H9 (cell line): ENCODE data around the gene LECT2. TPM values are rescaled to one million over a fixed set of nuclear protein-coding genes. Genes with fewer than 3 reads are reported as not detected.

Source experiments
- DNase-seq: peaks from one replicate; pipeline ENCODE4 v3.0.0-alpha.2; 2017
- H2AFZ ChIP-seq: one replicate; pipeline ENCODE4 v1.6.1; 2013; ENCODE audit warnings: mild to moderate bottlenecking, low read length, control low read depth, moderate library complexity
- H2AK5ac ChIP-seq: 2 replicates; pipeline ENCODE4 v1.6.1; 2013; ENCODE audit warnings: low read length, control low read depth, mixed read lengths; ENCODE audit not compliant: insufficient read length
- H2BK120ac ChIP-seq: one replicate; pipeline ENCODE4 v1.6.1; 2013; ENCODE audit warnings: low read depth, mild to moderate bottlenecking, low read length, control low read depth, inconsistent platforms; ENCODE audit not compliant: poor library complexity, severe bottlenecking
- H2BK12ac ChIP-seq: 2 replicates; pipeline ENCODE4 v1.6.1; 2013; ENCODE audit warnings: low read length, control low read depth, mixed read lengths, low read depth; ENCODE audit not compliant: insufficient read length
- H2BK15ac ChIP-seq: 2 replicates; pipeline ENCODE4 v1.6.1; 2013; ENCODE audit warnings: low read depth, low read length, control low read depth
- H2BK20ac ChIP-seq: one replicate; pipeline ENCODE4 v1.6.1; 2013; ENCODE audit warnings: low read depth, mild to moderate bottlenecking, low read length, control low read depth, inconsistent platforms; ENCODE audit not compliant: poor library complexity, severe bottlenecking
- H2BK5ac ChIP-seq: 2 replicates; pipeline ENCODE4 v1.6.1; 2013; ENCODE audit warnings: low read length, control low read depth, mixed read lengths; ENCODE audit not compliant: insufficient read length
- H3K14ac ChIP-seq: 2 replicates; pipeline ENCODE4 v1.6.1; 2013; ENCODE audit warnings: low read length, control low read depth; ENCODE audit not compliant: insufficient read depth
- H3K18ac ChIP-seq: 2 replicates; pipeline ENCODE4 v1.6.1; 2013; ENCODE audit warnings: low read depth, mild to moderate bottlenecking, mixed read lengths, low read length, control low read depth; ENCODE audit not compliant: insufficient read length
- H3K23ac ChIP-seq: 2 replicates; pipeline ENCODE4 v1.6.1; 2013; ENCODE audit warnings: low read length, control low read depth, mixed read lengths, low read depth; ENCODE audit not compliant: insufficient read length
- H3K23me2 ChIP-seq: 2 replicates; pipeline ENCODE4 v1.6.1; 2013; ENCODE audit warnings: low read depth, mild to moderate bottlenecking, mixed read lengths, low read length, control low read depth; ENCODE audit not compliant: insufficient read length, poor library complexity, severe bottlenecking
- H3K27ac ChIP-seq: 2 replicates; pipeline ENCODE4 v1.5.1; 2013; ENCODE audit warnings: low read length, control low read depth, mixed read lengths, low read depth; ENCODE audit not compliant: insufficient read length
- H3K27me3 ChIP-seq: 2 replicates; pipeline ENCODE4 v1.6.1; 2013; ENCODE audit warnings: low read length, control low read depth, inconsistent platforms; ENCODE audit not compliant: insufficient read depth
- H3K4ac ChIP-seq: 2 replicates; pipeline ENCODE4 v1.6.1; 2013; ENCODE audit warnings: low read depth, mild to moderate bottlenecking, control low read depth, inconsistent platforms, low read length, moderate library complexity
- H3K4me1 ChIP-seq: 2 replicates; pipeline ENCODE4 v1.6.1; 2013; ENCODE audit warnings: low read length, control low read depth, inconsistent platforms; ENCODE audit not compliant: insufficient read depth
- H3K4me2 ChIP-seq: 2 replicates; pipeline ENCODE4 v1.6.1; 2013; ENCODE audit warnings: low read length, control low read depth, mixed read lengths; ENCODE audit not compliant: insufficient read length, insufficient read depth
- H3K56ac ChIP-seq: 2 replicates; pipeline ENCODE4 v1.6.1; 2013; ENCODE audit warnings: low read depth, mild to moderate bottlenecking, mixed read lengths, low read length, control low read depth; ENCODE audit not compliant: insufficient read length
- H3K79me1 ChIP-seq: 2 replicates; pipeline ENCODE4 v1.6.1; 2013; ENCODE audit warnings: low read depth, mild to moderate bottlenecking, moderate library complexity, low read length, control low read depth, inconsistent platforms; ENCODE audit not compliant: insufficient read depth, poor library complexity, severe bottlenecking
- H3K79me2 ChIP-seq: 2 replicates; pipeline ENCODE4 v1.6.1; 2013; ENCODE audit warnings: low read length, control low read depth, inconsistent platforms; ENCODE audit not compliant: insufficient read depth
- H3K9ac ChIP-seq: 2 replicates; pipeline ENCODE4 v1.6.1; 2013; ENCODE audit warnings: low read length, control low read depth, mixed read lengths; ENCODE audit not compliant: insufficient read length; ENCODE audit errors: extremely low read depth
- H3K9me3 ChIP-seq: one replicate; pipeline ENCODE4 v1.6.1; 2013; ENCODE audit warnings: low read depth, low read length, inconsistent platforms; ENCODE audit not compliant: control insufficient read depth
- H3T11ph ChIP-seq: one replicate; pipeline ENCODE4 v1.6.1; 2013; ENCODE audit warnings: mild to moderate bottlenecking, low read length, control low read depth, inconsistent platforms
- H4K20me1 ChIP-seq: one replicate; pipeline ENCODE4 v1.6.1; 2013; ENCODE audit not compliant: control insufficient read depth, insufficient read length, insufficient read depth
- H4K5ac ChIP-seq: 2 replicates; pipeline ENCODE4 v1.6.1; 2013; ENCODE audit warnings: low read depth, mild to moderate bottlenecking, mixed read lengths, low read length, control low read depth; ENCODE audit not compliant: insufficient read length
- H4K8ac ChIP-seq: replicated peaks from 2 replicates; pipeline ENCODE4 v1.6.1; 2013; ENCODE audit warnings: low read length, control low read depth, mixed read lengths, low read depth; ENCODE audit not compliant: insufficient read length
- H4K91ac ChIP-seq: 2 replicates; pipeline ENCODE4 v1.6.1; 2013; ENCODE audit warnings: low read depth, mild to moderate bottlenecking, moderate library complexity, mixed read lengths, low read length, control low read depth; ENCODE audit not compliant: insufficient read length
- H3K27ac Mint-ChIP-seq, 3 experiments: 2 replicates in 2 of 3; 3 replicates in 1 of 3; pipeline ENCODE4 v1.8.0; 2020 to 2021; ENCODE audit warnings: mixed read lengths in 3 of 3, mild to moderate bottlenecking in 1 of 3, moderate library complexity in 1 of 3
- H3K27me3 Mint-ChIP-seq: 2 replicates; pipeline ENCODE4 v1.8.0; 2021; ENCODE audit warnings: low read depth, mild to moderate bottlenecking, moderate library complexity, mixed read lengths
- H3K36me3 Mint-ChIP-seq, 3 experiments: 2 replicates in 2 of 3; 3 replicates in 1 of 3; pipeline ENCODE4 v1.8.0; 2020 to 2021; ENCODE audit warnings: low read depth in 3 of 3, mixed read lengths in 3 of 3; ENCODE audit not compliant: insufficient read depth in 1 of 3
- H3K4me1 Mint-ChIP-seq, 2 experiments: 2 replicates each; pipeline ENCODE4 v1.8.0; 2020; ENCODE audit warnings: mixed read lengths in 2 of 2
- H3K4me3 Mint-ChIP-seq, 2 experiments: 2 replicates in 1 of 2; 3 replicates in 1 of 2; pipeline ENCODE4 v1.8.0; 2020 to 2021; ENCODE audit warnings: mild to moderate bottlenecking in 2 of 2, mixed read lengths in 2 of 2, moderate library complexity in 1 of 2
- H3K9me3 Mint-ChIP-seq, 2 experiments: 2 replicates in 1 of 2; 3 replicates in 1 of 2; pipeline ENCODE4 v1.8.0; 2020; ENCODE audit warnings: mild to moderate bottlenecking in 2 of 2, mixed read lengths in 2 of 2, moderate library complexity in 1 of 2
- WGBS: extraction: QIAGEN DNeasy Blood & Tissue Kit; methylation state at CpG from one replicate; pipeline ENCODE4 v1.1.7; 2013; ENCODE audit warnings: missing lambda C conversion rate, low lambda C conversion rate, mixed read lengths; ENCODE audit not compliant: insufficient read length; ENCODE audit errors: extremely low coverage; 5-methylcytosine and 5-hydroxymethylcytosine counted together
- total RNA-seq: library from RNA; stranded (reverse); gene quantifications from 2 replicates; pipeline ENCODE4 v1.2.1, GENCODE V29; 2021
- TF ChIP-seq, protein P1 (sequence below): fragments of 200-600 bp; sonication (generic); conservative IDR thresholded peaks from 3 replicates; pipeline ENCODE4 v1.8.0; 2021; ENCODE audit warnings: antibody characterized with exemption, mild to moderate bottlenecking

LECT2 gene
- total RNA-seq, 1 experiment from 2014 or later: not detected

DNA sequence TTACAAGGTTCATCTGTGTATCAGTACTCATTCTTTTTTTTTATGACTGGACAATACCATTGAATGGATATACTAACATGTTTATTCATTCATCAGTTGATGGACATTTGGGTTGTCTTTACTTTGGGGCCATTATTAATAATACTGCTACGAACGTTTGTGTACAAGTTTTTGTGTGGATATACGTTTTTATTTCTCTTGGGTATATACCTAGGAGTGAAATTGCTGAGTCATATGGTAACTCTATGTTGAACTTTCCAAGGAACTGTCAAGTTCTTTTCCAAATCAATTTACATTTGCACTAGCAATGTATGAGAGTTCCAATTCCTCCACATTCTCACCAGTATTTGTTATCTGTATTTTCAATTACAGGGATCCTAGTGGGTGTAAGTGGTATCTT is 12.0 kb upstream of the LECT2 start:
- Histone ChIP-seq H4K5ac (no peak overlapping the region), H2AK5ac (no peak overlapping the region), H2BK12ac (no peak overlapping the region), H3K18ac (no peak overlapping the region), H3K4me1 (no peaks in the 10 kb centered on the region), H4K8ac (no peak overlapping the region), H2BK20ac (no peak overlapping the region), H2BK5ac (no peak overlapping the region), H3T11ph (no peak overlapping the region), H4K20me1 (no peaks in the 10 kb centered on the region), H3K23me2 (no peaks in the 10 kb centered on the region), H2BK120ac (no peak overlapping the region), H3K27ac (no peak overlapping the region), H3K23ac (no peak overlapping the region), H3K27me3 (no peaks in the 10 kb centered on the region), H3K4me2 (no peak overlapping the region), H3K14ac (no peak overlapping the region), H3K56ac (no peak overlapping the region), H3K79me1 (no peaks in the 10 kb centered on the region), H2BK15ac (no peak overlapping the region), H3K9ac (no peak overlapping the region), H4K91ac (no peak overlapping the region), H3K4ac (no peak overlapping the region), H2AFZ (no peak overlapping the region), H3K79me2 (no peaks in the 10 kb centered on the region), H3K9me3 (no peaks in the 10 kb centered on the region)
- no CpG with 5 or more reads among the region's 3 CpGs for whole genome bisulfite sequencing
- TF ChIP-seq, protein P1, sequence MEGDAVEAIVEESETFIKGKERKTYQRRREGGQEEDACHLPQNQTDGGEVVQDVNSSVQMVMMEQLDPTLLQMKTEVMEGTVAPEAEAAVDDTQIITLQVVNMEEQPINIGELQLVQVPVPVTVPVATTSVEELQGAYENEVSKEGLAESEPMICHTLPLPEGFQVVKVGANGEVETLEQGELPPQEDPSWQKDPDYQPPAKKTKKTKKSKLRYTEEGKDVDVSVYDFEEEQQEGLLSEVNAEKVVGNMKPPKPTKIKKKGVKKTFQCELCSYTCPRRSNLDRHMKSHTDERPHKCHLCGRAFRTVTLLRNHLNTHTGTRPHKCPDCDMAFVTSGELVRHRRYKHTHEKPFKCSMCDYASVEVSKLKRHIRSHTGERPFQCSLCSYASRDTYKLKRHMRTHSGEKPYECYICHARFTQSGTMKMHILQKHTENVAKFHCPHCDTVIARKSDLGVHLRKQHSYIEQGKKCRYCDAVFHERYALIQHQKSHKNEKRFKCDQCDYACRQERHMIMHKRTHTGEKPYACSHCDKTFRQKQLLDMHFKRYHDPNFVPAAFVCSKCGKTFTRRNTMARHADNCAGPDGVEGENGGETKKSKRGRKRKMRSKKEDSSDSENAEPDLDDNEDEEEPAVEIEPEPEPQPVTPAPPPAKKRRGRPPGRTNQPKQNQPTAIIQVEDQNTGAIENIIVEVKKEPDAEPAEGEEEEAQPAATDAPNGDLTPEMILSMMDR: no peak
- H3K27me3 Mint-ChIP-seq: no peaks in the 10 kb centered on the region; the same call in 1 of the 2 replicates
- no peak overlapping the region for H3K27ac Mint-ChIP-seq
- no peak for DNase-seq
- no peak overlapping the region for H3K4me3 Mint-ChIP-seq
- peaks cover 0 to 3% of the 10 kb centered on the region in 2 experiments; a peak in 1 of 4 replicates for H3K4me1 Mint-ChIP-seq
- H3K9me3 Mint-ChIP-seq: peaks cover 0 to 3% of the 10 kb centered on the region in 2 experiments; a peak in 4 of 5 replicates
- H3K36me3 Mint-ChIP-seq: no peaks in the 10 kb centered on the region
